RWPE2 (cell line): ENCODE measurements around the gene FAR2.
"Not testable (repeated sequence)": the region's sequence is repeated elsewhere in the genome, so short reads cannot be mapped to it uniquely, and the experiment has no call there.

ENCODE experiments used
- ATAC-seq: fragments of 200-7000 bp; cut with Tn5 transposase; 3 replicates; pipeline ENCODE4 v1.9.1; 2021; ENCODE audit warnings: low read depth
- DNase-seq: peaks from one replicate; pipeline ENCODE4 v3.0.0-alpha.2; 2020; ENCODE audit warnings: low spot score
- H3K27ac ChIP-seq: fragments of 450-650 bp; 2 replicates; pipeline ENCODE4 v1.5.1; 2017; ENCODE audit warnings: mild to moderate bottlenecking; ENCODE audit not compliant: poor library complexity, severe bottlenecking
- H3K27me3 ChIP-seq: fragments of 250-450 bp; sonication (Bioruptor Pico); 2 replicates; pipeline ENCODE4 v1.5.1; 2021; ENCODE audit warnings: mild to moderate bottlenecking, moderate library complexity; ENCODE audit not compliant: insufficient read depth, poor library complexity, severe bottlenecking
- H3K36me3 ChIP-seq: fragments of 250-450 bp; sonication (Bioruptor Pico); 2 replicates; pipeline ENCODE4 v1.5.1; 2020; ENCODE audit warnings: low read depth, mild to moderate bottlenecking, moderate library complexity
- H3K4me1 ChIP-seq: fragments of 250-450 bp; sonication (Bioruptor Pico); 2 replicates; pipeline ENCODE4 v1.5.1; 2021; ENCODE audit warnings: mild to moderate bottlenecking, moderate library complexity; ENCODE audit not compliant: insufficient read depth, poor library complexity, severe bottlenecking
- H3K4me3 ChIP-seq: fragments of 250-450 bp; sonication (Bioruptor Pico); 2 replicates; pipeline ENCODE4 v1.5.1; 2021; ENCODE audit warnings: mild to moderate bottlenecking, moderate library complexity; ENCODE audit not compliant: severe bottlenecking
- H3K9me3 ChIP-seq: fragments of 250-450 bp; sonication (Bioruptor Pico); 2 replicates; pipeline ENCODE4 v1.5.1; 2021; ENCODE audit warnings: mild to moderate bottlenecking, moderate library complexity; ENCODE audit not compliant: severe bottlenecking
- CTCF ChIP-seq: fragments of 450-650 bp; IDR thresholded peaks from one replicate; pipeline ENCODE4 v1.5.1; 2017; ENCODE audit warnings: mild to moderate bottlenecking, moderate library complexity; ENCODE audit not compliant: poor library complexity, severe bottlenecking

FAR2 gene

GRCh38 chr12:29164477-29165393 is 15.7 kb downstream of the FAR2 start:
- no peaks in the 10 kb centered on the region for H3K36me3 ChIP-seq
- no peak for DNase-seq
- H3K9me3 ChIP-seq, result no peaks in the 10 kb centered on the region
- H3K27ac ChIP-seq, result no peak overlapping the region
- TF ChIP-seq CTCF, result no peak
- H3K4me1 ChIP-seq, result no peaks in the 10 kb centered on the region
- peak; percentile 49; the same call in 1 of the 3 replicates for ATAC-seq
- H3K27me3 ChIP-seq, result no peaks in the 10 kb centered on the region
- no peak overlapping the region for H3K4me3 ChIP-seq

- DNase-seq, result no peak
Measured at GRCh38 chr12:29167445-29167844, 18.4 kb downstream of the FAR2 start.

GRCh38 chr12:29167988-29168387 is 18.9 kb downstream of the FAR2 start:
- Histone ChIP-seq H3K9me3 (no peaks in the 10 kb centered on the region), H3K36me3 (no peaks in the 10 kb centered on the region), H3K4me3 (no peak overlapping the region), H3K27me3 (no peaks in the 10 kb centered on the region), H3K4me1 (no peaks in the 10 kb centered on the region), H3K27ac (no peak overlapping the region)
- ATAC-seq, result no peak
- DNase-seq, result no peak
- TF ChIP-seq CTCF, result no peak

More at GRCh38 chr12:29167445-29167844, 18.4 kb downstream of the FAR2 start:
- no peak for TF ChIP-seq CTCF
- Histone ChIP-seq H3K9me3 (no peaks in the 10 kb centered on the region), H3K27ac (no peak overlapping the region), H3K4me3 (no peak overlapping the region), H3K27me3 (no peaks in the 10 kb centered on the region), H3K36me3 (no peaks in the 10 kb centered on the region), H3K4me1 (no peaks in the 10 kb centered on the region)
- no peak for ATAC-seq

- H3K9me3 ChIP-seq, H3K36me3 ChIP-seq: not testable (repeated sequence)
Measured at GRCh38 chr12:29169978-29170377, 20.9 kb downstream of the FAR2 start.

GRCh38 chr12:29170478-29171084 is 21.5 kb downstream of the FAR2 start:
- H3K27me3 ChIP-seq, H3K36me3 ChIP-seq, H3K4me1 ChIP-seq, ATAC-seq, DNase-seq, H3K4me3 ChIP-seq, H3K9me3 ChIP-seq, H3K27ac ChIP-seq: not testable (repeated sequence)

More at GRCh38 chr12:29169978-29170377, 20.9 kb downstream of the FAR2 start:
- H3K4me3 ChIP-seq, H3K4me1 ChIP-seq, DNase-seq, ATAC-seq, H3K27ac ChIP-seq, H3K27me3 ChIP-seq: not testable (repeated sequence)
